Measurements from ENCODE around the gene PMPCA.
A peak's percentile ranks its signal among the peaks of the same experiment; 100 is the strongest.

The PMPCA gene

GRCh38 chr9:136389396-136389795 lies 21.1 kb upstream of the PMPCA start:
- no peak overlapping the region for H3K4me3 ChIP-seq (ENCODE audit: low read length)
- no peaks in the 10 kb centered on the region for H3K27me3 ChIP-seq (ENCODE audit: control insufficient read depth, insufficient read depth, low read length)
- no peaks in the 10 kb centered on the region for H3K4me1 ChIP-seq (ENCODE audit: control insufficient read depth, insufficient read depth, low read length)
- H3K9me3 ChIP-seq (ENCODE audit: control insufficient read depth, low read length): no peaks in the 10 kb centered on the region
- no peak overlapping the region for H3K9ac ChIP-seq (ENCODE audit: low read length)
- H3K36me3 ChIP-seq (ENCODE audit: control insufficient read depth, insufficient read depth, low read length): peaks cover 4% of the 10 kb centered on the region

- Histone ChIP-seq H3K9ac (ENCODE audit: low read length) (no peak overlapping the region), H3K36me3 (ENCODE audit: control insufficient read depth, insufficient read depth, low read length) (peaks cover 11% of the 10 kb centered on the region)
Observed at GRCh38 chr9:136391737-136392537, 18.5 kb upstream of the PMPCA start.

GRCh38 chr9:136392538-136393449 lies 17.7 kb upstream of the PMPCA start:
- no peaks in the 10 kb centered on the region for H3K4me1 ChIP-seq (ENCODE audit: control insufficient read depth, insufficient read depth, low read length)
- no peaks in the 10 kb centered on the region for H3K9me3 ChIP-seq (ENCODE audit: control insufficient read depth, low read length)
- H3K36me3 ChIP-seq (ENCODE audit: control insufficient read depth, insufficient read depth, low read length): peaks cover 11% of the 10 kb centered on the region
- H3K27me3 ChIP-seq (ENCODE audit: control insufficient read depth, insufficient read depth, low read length): no peaks in the 10 kb centered on the region
- no peak overlapping the region for H3K9ac ChIP-seq (ENCODE audit: low read length)
- no peak overlapping the region for H3K4me3 ChIP-seq (ENCODE audit: low read length)

More at GRCh38 chr9:136391737-136392537, 18.5 kb upstream of the PMPCA start:
- Histone ChIP-seq H3K4me1 (ENCODE audit: control insufficient read depth, insufficient read depth, low read length) (no peaks in the 10 kb centered on the region), H3K4me3 (ENCODE audit: low read length) (no peak overlapping the region), H3K27me3 (ENCODE audit: control insufficient read depth, insufficient read depth, low read length) (no peaks in the 10 kb centered on the region), H3K9me3 (ENCODE audit: control insufficient read depth, low read length) (no peaks in the 10 kb centered on the region)

GRCh38 chr9:136393531-136393930 lies 16.9 kb upstream of the PMPCA start:
- no peak overlapping the region for H3K9ac ChIP-seq (ENCODE audit: low read length)
- H3K9me3 ChIP-seq (ENCODE audit: control insufficient read depth, low read length): no peaks in the 10 kb centered on the region
- H3K4me3 ChIP-seq (ENCODE audit: low read length): no peak overlapping the region
- H3K36me3 ChIP-seq (ENCODE audit: control insufficient read depth, insufficient read depth, low read length): peaks cover 7% of the 10 kb centered on the region
- H3K4me1 ChIP-seq (ENCODE audit: control insufficient read depth, insufficient read depth, low read length): peaks cover 4% of the 10 kb centered on the region
- H3K27me3 ChIP-seq (ENCODE audit: control insufficient read depth, insufficient read depth, low read length): no peaks in the 10 kb centered on the region

- H3K9me3 ChIP-seq (ENCODE audit: control insufficient read depth, low read length): no peaks in the 10 kb centered on the region
- H3K36me3 ChIP-seq (ENCODE audit: control insufficient read depth, insufficient read depth, low read length): peaks cover 6% of the 10 kb centered on the region
- H3K9ac ChIP-seq (ENCODE audit: low read length): no peak overlapping the region
- H3K27me3 ChIP-seq (ENCODE audit: control insufficient read depth, insufficient read depth, low read length): no peaks in the 10 kb centered on the region
- H3K4me1 ChIP-seq (ENCODE audit: control insufficient read depth, insufficient read depth, low read length): peaks cover 12% of the 10 kb centered on the region
- no peak overlapping the region for H3K4me3 ChIP-seq (ENCODE audit: low read length)
Observed at GRCh38 chr9:136394312-136395019, 16.0 kb upstream of the PMPCA start.

GRCh38 chr9:136395020-136395340 lies 15.5 kb upstream of the PMPCA start:
- Histone ChIP-seq H3K27me3 (ENCODE audit: control insufficient read depth, insufficient read depth, low read length) (no peaks in the 10 kb centered on the region), H3K4me1 (ENCODE audit: control insufficient read depth, insufficient read depth, low read length) (peaks cover 12% of the 10 kb centered on the region), H3K36me3 (ENCODE audit: control insufficient read depth, insufficient read depth, low read length) (peaks cover 6% of the 10 kb centered on the region), H3K9ac (ENCODE audit: low read length) (no peak overlapping the region), H3K9me3 (ENCODE audit: control insufficient read depth, low read length) (no peaks in the 10 kb centered on the region), H3K4me3 (ENCODE audit: low read length) (no peak overlapping the region)

GRCh38 chr9:136395345-136396218 lies 14.9 kb upstream of the PMPCA start:
- Histone ChIP-seq H3K27me3 (ENCODE audit: control insufficient read depth, insufficient read depth, low read length) (no peaks in the 10 kb centered on the region), H3K4me1 (ENCODE audit: control insufficient read depth, insufficient read depth, low read length) (peaks cover 17% of the 10 kb centered on the region), H3K4me3 (ENCODE audit: low read length) (no peak overlapping the region), H3K9ac (ENCODE audit: low read length) (no peak overlapping the region), H3K36me3 (ENCODE audit: control insufficient read depth, insufficient read depth, low read length) (peaks cover 6% of the 10 kb centered on the region), H3K9me3 (ENCODE audit: control insufficient read depth, low read length) (no peaks in the 10 kb centered on the region)

GRCh38 chr9:136396219-136396515 lies 14.3 kb upstream of the PMPCA start:
- Histone ChIP-seq H3K4me1 (ENCODE audit: control insufficient read depth, insufficient read depth, low read length) (peaks cover 19% of the 10 kb centered on the region), H3K4me3 (ENCODE audit: low read length) (no peak overlapping the region), H3K36me3 (ENCODE audit: control insufficient read depth, insufficient read depth, low read length) (peaks cover 6% of the 10 kb centered on the region), H3K9ac (ENCODE audit: low read length) (no peak overlapping the region), H3K27me3 (ENCODE audit: control insufficient read depth, insufficient read depth, low read length) (no peaks in the 10 kb centered on the region), H3K9me3 (ENCODE audit: control insufficient read depth, low read length) (no peaks in the 10 kb centered on the region)

GRCh38 chr9:136397643-136398042 lies 12.8 kb upstream of the PMPCA start:
- H3K36me3 ChIP-seq (ENCODE audit: control insufficient read depth, insufficient read depth, low read length): peaks cover 6% of the 10 kb centered on the region
- peaks cover 19% of the 10 kb centered on the region for H3K4me1 ChIP-seq (ENCODE audit: control insufficient read depth, insufficient read depth, low read length)
- H3K9me3 ChIP-seq (ENCODE audit: control insufficient read depth, low read length): no peaks in the 10 kb centered on the region

GRCh38 chr9:136398286-136398685 lies 12.2 kb upstream of the PMPCA start:
- Histone ChIP-seq H3K4me3 (ENCODE audit: low read length) (no peak overlapping the region), H3K9me3 (ENCODE audit: control insufficient read depth, low read length) (no peaks in the 10 kb centered on the region), H3K36me3 (ENCODE audit: control insufficient read depth, insufficient read depth, low read length) (peaks cover 6% of the 10 kb centered on the region), H3K9ac (ENCODE audit: low read length) (peak overlapping the region; percentile 29), H3K27me3 (ENCODE audit: control insufficient read depth, insufficient read depth, low read length) (no peaks in the 10 kb centered on the region), H3K4me1 (ENCODE audit: control insufficient read depth, insufficient read depth, low read length) (peaks cover 19% of the 10 kb centered on the region)

More at GRCh38 chr9:136397643-136398042, 12.8 kb upstream of the PMPCA start:
- H3K27me3 ChIP-seq (ENCODE audit: control insufficient read depth, insufficient read depth, low read length): no peaks in the 10 kb centered on the region
- no peak overlapping the region for H3K9ac ChIP-seq (ENCODE audit: low read length)
- H3K4me3 ChIP-seq (ENCODE audit: low read length): no peak overlapping the region
